ENCODE data around the gene SUV39H1. TPM values are rescaled to one million over a fixed set of nuclear protein-coding genes. Genes with fewer than 3 reads are reported as not detected.

The SUV39H1 gene
- polyA plus RNA-seq, 1 donor, result 8.0 TPM

Other genes with a start within 250 kb of the SUV39H1 start
- 5.2 TPM for gene SLC38A5, start 226.5 kb upstream of the SUV39H1 start, polyA plus RNA-seq (ENCODE audit: insufficient read length)
- 40.4 TPM for gene FTSJ1, start 220.5 kb upstream of the SUV39H1 start, polyA plus RNA-seq (ENCODE audit: insufficient read length)
- gene PORCN, start 187.7 kb upstream of the SUV39H1 start, polyA plus RNA-seq (ENCODE audit: insufficient read length), result 7.0 TPM
- gene EBP, start 174.9 kb upstream of the SUV39H1 start, polyA plus RNA-seq (ENCODE audit: insufficient read length), result 75.4 TPM
- 10.7 TPM for gene TBC1D25, start 157.0 kb upstream of the SUV39H1 start, polyA plus RNA-seq (ENCODE audit: insufficient read length)
- gene RBM3, start 122.2 kb upstream of the SUV39H1 start, polyA plus RNA-seq (ENCODE audit: insufficient read length), result 419 TPM
- 116 TPM for gene WDR13, start 99.2 kb upstream of the SUV39H1 start, polyA plus RNA-seq (ENCODE audit: insufficient read length)
- 2.6 TPM for gene WAS, start 12.9 kb upstream of the SUV39H1 start, polyA plus RNA-seq (ENCODE audit: insufficient read length)
- 0.81 TPM for gene GLOD5, start 65.0 kb downstream of the SUV39H1 start, polyA plus RNA-seq (ENCODE audit: insufficient read length)
- 0.48 TPM for gene GATA1, start 89.9 kb downstream of the SUV39H1 start, polyA plus RNA-seq (ENCODE audit: insufficient read length)
- 206 TPM for gene HDAC6, start 105.3 kb downstream of the SUV39H1 start, polyA plus RNA-seq (ENCODE audit: insufficient read length)
- not detected for gene ERAS, start 129.8 kb downstream of the SUV39H1 start, polyA plus RNA-seq (ENCODE audit: insufficient read length)
- 11.5 TPM for gene PCSK1N, start 138.9 kb downstream of the SUV39H1 start, polyA plus RNA-seq (ENCODE audit: insufficient read length)
- gene TIMM17B, start 201.0 kb downstream of the SUV39H1 start, polyA plus RNA-seq (ENCODE audit: insufficient read length), result 33.7 TPM
- 75.5 TPM for gene PQBP1, start 201.2 kb downstream of the SUV39H1 start, polyA plus RNA-seq (ENCODE audit: insufficient read length)
- 27.2 TPM for gene SLC35A2, start 214.9 kb downstream of the SUV39H1 start, polyA plus RNA-seq (ENCODE audit: insufficient read length)
- gene PIM2, start 222.3 kb downstream of the SUV39H1 start, polyA plus RNA-seq (ENCODE audit: insufficient read length), result 6.6 TPM

All from left kidney (tissue), 1 donor.